OCI-LY1 (cell line): ENCODE data around the gene TUBG1.

Experiments
- CTCF ChIP-seq: fragments of 200-600 bp; sonication (generic), shearing (Covaris generic); IDR thresholded peaks from 2 replicates; pipeline ENCODE4 v1.5.1; 2017; ENCODE audit warnings: mild to moderate bottlenecking, antibody characterized with exemption, low read length, moderate library complexity, mixed read lengths
- EZH2 ChIP-seq: fragments of 200-600 bp; sonication (generic), shearing (Covaris generic); IDR thresholded peaks from 2 replicates; pipeline ENCODE4 v1.8.0; 2017; ENCODE audit warnings: borderline replicate concordance, mixed run types, mild to moderate bottlenecking, antibody characterized with exemption, low read length, moderate library complexity, mixed read lengths

DNA sequence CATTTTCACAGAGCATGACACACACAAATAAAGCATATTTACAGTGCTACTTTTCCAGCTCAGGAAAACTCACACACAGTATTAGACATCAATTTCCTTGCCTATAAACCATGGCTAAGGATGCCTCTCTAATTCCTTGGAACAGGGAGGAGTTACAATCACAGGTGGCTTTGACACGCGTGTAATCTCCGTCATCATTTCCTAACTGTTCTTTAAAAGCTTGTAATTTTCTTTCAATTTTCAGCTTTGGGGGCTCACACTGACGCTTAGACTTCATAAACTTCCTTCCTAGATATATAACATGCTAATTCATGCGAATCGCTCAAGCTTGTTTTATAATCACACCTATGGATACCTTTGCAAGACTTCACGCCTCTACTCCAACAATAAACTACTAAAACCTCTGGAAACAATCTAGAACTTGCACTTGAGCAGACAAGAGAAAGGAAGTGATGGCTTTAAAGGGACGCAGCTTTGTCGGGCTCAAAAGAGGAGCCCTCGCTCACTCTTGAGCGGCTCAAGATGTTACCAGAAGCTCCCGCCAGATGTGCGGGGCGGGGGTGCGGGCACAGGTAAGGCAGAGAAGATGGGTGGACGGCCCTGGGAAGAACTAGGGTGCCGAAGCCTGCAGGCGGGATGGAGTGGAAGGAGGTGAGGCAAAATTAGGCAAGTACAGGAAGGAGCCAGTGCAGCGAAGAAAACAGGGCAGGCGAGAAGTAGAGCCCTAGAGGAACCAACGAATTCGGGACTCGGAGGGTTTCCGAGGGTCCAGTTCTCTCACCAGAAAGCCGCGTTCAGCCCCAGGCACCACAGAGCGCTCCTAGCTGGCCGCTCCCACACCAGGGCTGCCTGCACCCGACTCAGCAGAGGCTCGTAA is 940 bp upstream of the TUBG1 start:
- no peak for TF ChIP-seq CTCF
- TF ChIP-seq EZH2, result no peak
